ENCODE data around the gene SMAD4. TPM values are rescaled to one million over a fixed set of nuclear protein-coding genes. Genes with fewer than 3 reads are reported as not detected.
A peak's percentile ranks its signal among the peaks of the same experiment; 100 is the strongest.

The SMAD4 gene
- total and polyA plus RNA-seq, 2 of the 8 experiments (the other 6 are each of a cell fraction or from before 2014, with no cell fraction given) = 86.5 to 139 TPM

DNA sequence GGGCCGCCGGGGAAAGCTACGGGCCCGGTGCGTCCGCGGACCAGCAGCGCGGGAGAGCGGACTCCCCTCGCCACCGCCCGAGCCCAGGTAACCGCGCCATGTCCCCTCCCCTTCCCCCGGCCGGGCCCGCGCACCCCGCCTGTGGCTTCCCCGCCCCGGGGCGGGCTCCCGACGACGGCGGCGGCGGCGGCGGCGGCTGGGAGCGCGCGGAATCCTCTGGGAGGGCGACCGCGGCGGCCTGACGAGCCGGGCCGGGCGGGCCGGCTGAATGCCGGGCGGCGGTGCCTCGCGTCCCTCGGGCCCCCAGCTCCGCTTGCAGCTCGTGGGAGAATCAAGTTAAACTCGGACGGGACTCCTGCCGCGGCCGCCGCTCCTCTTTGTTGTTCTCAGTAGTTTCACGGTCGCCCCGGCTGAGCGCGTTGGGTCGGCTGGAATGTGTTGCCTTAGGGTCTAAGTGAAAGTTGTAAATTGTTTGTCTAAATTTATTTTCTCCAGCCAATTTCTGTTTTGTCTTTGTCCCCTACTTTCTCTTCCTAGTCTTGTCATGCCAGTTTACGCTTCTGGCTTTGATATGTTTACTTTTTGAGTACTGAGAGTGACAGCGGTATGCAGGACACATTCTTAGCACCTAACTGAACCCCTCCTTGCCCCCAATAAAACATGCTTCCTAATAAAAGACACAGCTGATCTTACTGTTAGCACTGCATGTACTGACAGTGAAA, 685 bp downstream of the SMAD4 start:
- Histone ChIP-seq H2BK15ac (ENCODE audit: low read length) (no peak overlapping the region), H3K79me1 (ENCODE audit: low read depth, low read length) (0 out of 2 replicates have a peak, but pooled peaks cover 2% of the 10 kb centered on the region), H2BK120ac (replicated peaks; ENCODE audit: low read depth, low read length) (no peak overlapping the region), H2AK5ac (ENCODE audit: low read depth, low read length) (no peak overlapping the region), H3K4ac (replicated peaks; ENCODE audit: insufficient read length, low read depth, low read length) (no peak overlapping the region), H2BK12ac (ENCODE audit: low read depth, low read length) (no peak overlapping the region), H3K27me3 (replicated peaks in 1 of 4; ENCODE audit: control insufficient read depth in 3 of 4, extremely low read depth in 1 of 4, insufficient read depth in 3 of 4, low read length in 3 of 4) (no peaks in the 10 kb centered on the region), H4K91ac (replicated peaks; ENCODE audit: insufficient read length, low read length) (no peak overlapping the region), H4K5ac (ENCODE audit: insufficient read length, low read depth, low read length) (no peak overlapping the region), H3K23ac (ENCODE audit: insufficient read length) (no peak overlapping the region), H3K4me2 (ENCODE audit: insufficient read depth in 1 of 2, low read depth in 2 of 2, low read length in 2 of 2) (peak overlapping the region; percentile 74 to 98), H3K14ac (ENCODE audit: insufficient read length) (no peak overlapping the region), H4K20me1 (replicated peaks in 1 of 2; ENCODE audit: control insufficient read depth in 1 of 2, insufficient read depth in 2 of 2, low read length in 2 of 2) (peaks cover 6 to 7% of the 10 kb centered on the region in 2 experiments), H3K27ac (ENCODE audit: low read depth, low read length) (peak overlapping the region; percentile 97; the same call in 1 of the 2 replicates), H4K8ac (ENCODE audit: extremely low read depth, insufficient read depth, low read length) (peak overlapping the region; percentile 98; the same call in 1 of the 2 replicates), H3K9ac (replicated peaks in 1 of 4; ENCODE audit: extremely low read depth in 1 of 4, low read depth in 3 of 4, low read length in 3 of 4) (peak overlapping the region; percentile 55 to 97 (median 96)), H3K4me3 (ENCODE audit: extremely low read depth in 1 of 4, insufficient read depth in 2 of 4, low read depth in 3 of 4, low read length in 4 of 4) (peak overlapping the region; percentile 51 to 88 (median 77)), H3K36me3 (ENCODE audit: control insufficient read depth in 2 of 4, insufficient read depth in 4 of 4, low read length in 3 of 4) (peaks cover 0 to 9% (median 0%) of the 10 kb centered on the region in 4 experiments; a peak in 1 of 8 replicates), H3K79me2 (ENCODE audit: control insufficient read depth in 1 of 2, insufficient read depth in 2 of 2, low read length in 2 of 2) (peaks cover 18 to 58% of the 10 kb centered on the region in 2 experiments), H3K56ac (replicated peaks; ENCODE audit: insufficient read length, low read depth, low read length) (no peak overlapping the region), H2BK20ac (ENCODE audit: low read length) (no peak overlapping the region), H3K23me2 (ENCODE audit: low read depth, low read length) (peaks cover 12% of the 10 kb centered on the region), H2AFZ (ENCODE audit: low read length) (no peak overlapping the region), H3K4me1 (replicated peaks in 1 of 4; ENCODE audit: control insufficient read depth in 3 of 4, insufficient read depth in 4 of 4, low read length in 3 of 4) (peaks cover 5 to 9% (median 7%) of the 10 kb centered on the region in 4 experiments; a peak in 4 of 7 replicates), H3K9me3 (ENCODE audit: insufficient read depth in 2 of 2, low read depth in 1 of 2, low read length in 1 of 2) (no peaks in the 10 kb centered on the region), H3K18ac (ENCODE audit: extremely low read depth, low read length) (no peak overlapping the region), H2BK5ac (ENCODE audit: low read depth, low read length) (peak overlapping the region; percentile 92; the same call in 1 of the 2 replicates)
- ChIA-PET POLR2A (ENCODE audit: partially characterized antibody) (interaction anchor here (0.6 to 4.0 kb wide), 12 partner anchors 8 to 72 kb away, joined by 3 to 25 read pairs (median 6); partner anchors contain the start of gene ELAC1), CTCF (ENCODE audit: partially characterized antibody) (interaction anchor here (0.6 to 2.1 kb wide), 7 partner anchors 8 to 212 kb away, joined by 3 to 12 read pairs (median 3); no protein-coding TSS in a partner anchor)
- DNase-seq (ENCODE audit: low read depth in 1 of 2, low spot score in 2 of 2) (peak in 1 of 2 experiments; percentile 69), FAIRE-seq (no peak)
- 1% methylated on average over 31 of the region's 66 CpGs; no CpG with 5 or more reads in 1 of the 2 experiments for WGBS, 2 experiments (ENCODE audit: extremely low coverage in 1 of 2, insufficient coverage in 1 of 2, insufficient read length in 1 of 2, insufficient replicate concordance in 2 of 2, low coverage in 1 of 2, low lambda C conversion rate in 2 of 2, missing lambda C conversion rate in 1 of 2)
- TF ChIP-seq SAP30 (IDR thresholded peaks at IDR 0.05; ENCODE audit: insufficient read depth, insufficient replicate concordance, low read length) = peak; percentile 85
- no peak for TF ChIP-seq TBP (IDR thresholded peaks at IDR 0.05; ENCODE audit: low read depth, low read length)
- no peak for TF ChIP-seq CTBP2 (IDR thresholded peaks at IDR 0.05; ENCODE audit: borderline replicate concordance, insufficient read depth, insufficient read length, low read length)
- no peak for TF ChIP-seq BCL11A (IDR thresholded peaks at IDR 0.05; ENCODE audit: low read depth in 2 of 2, low read length in 2 of 2)
- 0 out of 2 replicates have a peak, but pooled peaks have one; percentile 30 for TF ChIP-seq PHF8 (conservative IDR thresholded peaks at IDR 0.05; ENCODE audit: low read depth, low read length)
- peak; percentile 62 to 66; a peak in 2 of 4 replicates for TF ChIP-seq SIN3A (conservative IDR thresholded peaks at IDR 0.05 in 1 of 2, IDR thresholded peaks at IDR 0.05 in 1 of 2; ENCODE audit: low read depth in 1 of 2, low read length in 2 of 2)
- 0 out of 2 replicates have a peak, but pooled peaks have one; percentile 33 for TF ChIP-seq RBBP5 (IDR thresholded peaks at IDR 0.05; ENCODE audit: borderline replicate concordance, low read depth, low read length)
- TF ChIP-seq NANOG (IDR thresholded peaks at IDR 0.05; ENCODE audit: insufficient read depth, low read depth, low read length, poor library complexity, severe bottlenecking) = no peak
- TF ChIP-seq JUN (IDR thresholded peaks at IDR 0.05; ENCODE audit: low read depth, low read length) = no peak
- TF ChIP-seq EP300 (IDR thresholded peaks at IDR 0.05; ENCODE audit: borderline replicate concordance in 1 of 2, low read depth in 2 of 2, low read length in 2 of 2) = no peak

Data from H1 (cell line).